ENCODE data around the gene NGF. TPM values are rescaled to one million over a fixed set of nuclear protein-coding genes. Genes with fewer than 3 reads are reported as not detected.
A peak's percentile ranks its signal among the peaks of the same experiment; 100 is the strongest.

The NGF gene
- total and polyA plus RNA-seq, 2 experiments from 2014 or later: 0.48 TPM; not detected in 1

DNA sequence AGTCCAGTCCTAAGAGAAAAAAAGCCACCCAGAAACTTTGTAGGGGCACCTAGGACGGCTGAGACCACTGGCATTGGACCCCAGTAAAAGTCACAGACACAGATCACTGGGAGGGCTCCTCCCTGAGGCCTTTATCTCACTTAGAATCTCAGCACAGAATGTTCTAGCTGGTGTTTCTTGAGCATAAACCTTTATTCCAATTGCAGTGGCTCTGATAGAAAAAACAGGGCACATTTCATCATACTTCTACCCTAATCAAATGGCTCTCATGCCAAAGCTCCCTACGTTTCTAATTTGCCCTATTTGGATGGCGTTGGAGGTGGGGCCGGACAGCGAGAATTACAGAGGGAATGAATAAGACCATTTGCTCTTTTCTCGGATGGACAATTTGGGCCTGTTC lies 53.8 kb downstream of the NGF start:
- no peak for DNase-seq (ENCODE audit: low read depth in 1 of 2, low spot score in 1 of 2)
- no peaks in the 10 kb centered on the region for H3K4me1 ChIP-seq (ENCODE audit: low read depth)
- H3K36me3 ChIP-seq: no peaks in the 10 kb centered on the region
- H3K27me3 ChIP-seq: no peaks in the 10 kb centered on the region
- no peak overlapping the region for H3K4me3 ChIP-seq
- TF ChIP-seq, protein P1, sequence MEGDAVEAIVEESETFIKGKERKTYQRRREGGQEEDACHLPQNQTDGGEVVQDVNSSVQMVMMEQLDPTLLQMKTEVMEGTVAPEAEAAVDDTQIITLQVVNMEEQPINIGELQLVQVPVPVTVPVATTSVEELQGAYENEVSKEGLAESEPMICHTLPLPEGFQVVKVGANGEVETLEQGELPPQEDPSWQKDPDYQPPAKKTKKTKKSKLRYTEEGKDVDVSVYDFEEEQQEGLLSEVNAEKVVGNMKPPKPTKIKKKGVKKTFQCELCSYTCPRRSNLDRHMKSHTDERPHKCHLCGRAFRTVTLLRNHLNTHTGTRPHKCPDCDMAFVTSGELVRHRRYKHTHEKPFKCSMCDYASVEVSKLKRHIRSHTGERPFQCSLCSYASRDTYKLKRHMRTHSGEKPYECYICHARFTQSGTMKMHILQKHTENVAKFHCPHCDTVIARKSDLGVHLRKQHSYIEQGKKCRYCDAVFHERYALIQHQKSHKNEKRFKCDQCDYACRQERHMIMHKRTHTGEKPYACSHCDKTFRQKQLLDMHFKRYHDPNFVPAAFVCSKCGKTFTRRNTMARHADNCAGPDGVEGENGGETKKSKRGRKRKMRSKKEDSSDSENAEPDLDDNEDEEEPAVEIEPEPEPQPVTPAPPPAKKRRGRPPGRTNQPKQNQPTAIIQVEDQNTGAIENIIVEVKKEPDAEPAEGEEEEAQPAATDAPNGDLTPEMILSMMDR (IDR thresholded peaks at IDR 0.05; ENCODE audit: low read depth, low read length): no peak
- no peaks in the 10 kb centered on the region for H3K9me3 ChIP-seq (ENCODE audit: low read depth)
- H3K27ac ChIP-seq: no peak overlapping the region

DNA sequence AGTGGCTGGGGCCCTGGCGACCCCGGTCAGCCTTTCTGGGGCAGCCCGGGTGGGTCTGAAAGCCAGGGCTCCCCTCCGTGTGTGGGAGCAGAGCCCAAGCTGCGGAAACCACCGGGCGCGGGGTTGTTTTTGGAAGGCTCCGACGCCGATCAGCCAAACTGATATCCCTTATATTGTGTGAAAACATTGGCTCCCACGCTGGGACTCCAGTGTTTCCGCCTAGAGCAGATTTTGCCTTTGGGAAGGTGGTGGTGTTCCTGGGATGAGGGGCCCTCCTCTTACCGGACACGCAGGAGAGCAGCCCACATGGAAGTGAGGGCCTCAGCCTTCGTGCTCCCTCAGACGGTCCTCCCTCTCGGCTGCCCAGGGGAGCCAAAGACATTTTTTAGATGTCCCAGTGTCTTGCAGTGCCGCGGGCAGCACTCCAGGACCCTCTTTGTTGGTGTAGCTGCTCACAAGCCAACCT lies 54.3 kb downstream of the NGF start:
- no peak overlapping the region for H3K27ac ChIP-seq
- H3K4me1 ChIP-seq (ENCODE audit: low read depth): no peaks in the 10 kb centered on the region
- H3K27me3 ChIP-seq: no peaks in the 10 kb centered on the region
- DNase-seq (ENCODE audit: low read depth in 1 of 2, low spot score in 1 of 2): no peak
- H3K36me3 ChIP-seq: no peaks in the 10 kb centered on the region
- TF ChIP-seq, protein P1 (IDR thresholded peaks at IDR 0.05; ENCODE audit: low read depth, low read length): no peak
- H3K4me3 ChIP-seq: no peak overlapping the region
- H3K9me3 ChIP-seq (ENCODE audit: low read depth): no peaks in the 10 kb centered on the region

DNA sequence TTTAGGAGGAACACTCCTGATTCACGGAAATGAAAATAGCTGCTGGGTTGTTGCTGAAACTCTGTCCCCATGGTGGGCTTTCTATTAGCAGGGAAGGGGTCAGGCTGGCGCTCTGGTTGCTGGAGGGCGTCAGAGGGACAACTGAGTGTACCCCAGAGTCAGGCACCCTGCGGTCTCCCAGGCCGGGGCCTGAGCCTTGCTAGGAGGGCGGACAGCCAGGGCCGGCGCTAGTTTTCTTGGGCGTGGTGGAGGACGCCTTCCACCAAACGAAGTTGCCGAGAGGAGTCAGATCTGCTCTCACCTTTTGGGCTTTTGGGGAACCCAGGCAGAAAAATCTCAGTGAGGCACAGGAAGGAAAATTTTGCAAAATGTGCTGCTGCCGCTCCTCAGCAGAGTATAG lies 54.8 kb downstream of the NGF start:
- DNase-seq (ENCODE audit: low read depth in 1 of 2, low spot score in 1 of 2): no peak
- H3K27me3 ChIP-seq: no peaks in the 10 kb centered on the region
- TF ChIP-seq, protein P1 (IDR thresholded peaks at IDR 0.05; ENCODE audit: low read depth, low read length): no peak
- H3K9me3 ChIP-seq (ENCODE audit: low read depth): no peaks in the 10 kb centered on the region
- no peak overlapping the region for H3K27ac ChIP-seq
- no peak overlapping the region for H3K4me3 ChIP-seq
- no peaks in the 10 kb centered on the region for H3K4me1 ChIP-seq (ENCODE audit: low read depth)
- no peaks in the 10 kb centered on the region for H3K36me3 ChIP-seq

DNA sequence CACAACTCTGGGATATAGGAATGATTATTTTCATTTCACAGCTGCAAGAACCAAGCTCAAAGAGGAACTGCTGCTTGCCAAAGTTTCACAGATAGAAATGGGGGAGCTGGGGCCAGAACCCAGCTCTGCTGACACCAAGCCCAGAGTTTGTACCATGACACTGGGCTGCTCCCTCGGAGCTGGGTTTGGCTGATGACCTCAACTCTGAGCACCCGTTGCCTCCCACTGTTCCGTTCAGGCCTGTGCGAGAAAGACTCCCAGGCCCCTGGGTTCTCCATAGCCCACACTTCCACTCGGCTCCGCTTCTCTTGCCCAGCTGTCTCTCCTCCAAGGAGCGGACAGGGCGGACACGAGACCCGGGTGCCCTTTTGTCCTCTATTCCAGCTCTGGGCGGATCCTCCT lies 55.2 kb downstream of the NGF start:
- H3K36me3 ChIP-seq: no peaks in the 10 kb centered on the region
- TF ChIP-seq, protein P1 (IDR thresholded peaks at IDR 0.05; ENCODE audit: low read depth, low read length): no peak
- H3K4me3 ChIP-seq: no peak overlapping the region
- no peaks in the 10 kb centered on the region for H3K27me3 ChIP-seq
- H3K9me3 ChIP-seq (ENCODE audit: low read depth): no peaks in the 10 kb centered on the region
- no peaks in the 10 kb centered on the region for H3K4me1 ChIP-seq (ENCODE audit: low read depth)
- no peak overlapping the region for H3K27ac ChIP-seq
- peak in 1 of 2 donors; percentile 78 for DNase-seq (ENCODE audit: low read depth in 1 of 2, low spot score in 1 of 2)

DNA sequence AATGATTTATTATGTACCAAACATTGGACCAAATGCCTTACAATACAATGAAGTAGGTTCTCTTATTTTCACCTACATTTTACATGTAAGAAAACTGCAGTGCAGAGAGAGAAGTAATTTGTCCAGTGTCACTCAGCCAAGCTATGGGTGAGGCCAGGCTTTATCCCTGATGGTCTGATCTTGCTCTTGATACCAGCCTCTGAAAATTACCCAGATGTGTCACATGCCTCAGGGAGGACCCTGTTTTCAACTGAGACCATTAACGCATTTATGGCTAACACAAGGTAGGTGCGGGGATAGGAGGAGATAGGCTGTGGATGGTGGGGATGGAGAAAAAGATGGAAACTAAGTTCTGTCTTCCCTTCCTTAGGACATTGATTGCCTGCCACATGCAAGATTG lies 56.9 kb downstream of the NGF start:
- Histone ChIP-seq H3K4me3 (no peak overlapping the region), H3K4me1 (ENCODE audit: low read depth) (no peaks in the 10 kb centered on the region), H3K9me3 (ENCODE audit: low read depth) (no peaks in the 10 kb centered on the region), H3K27me3 (no peaks in the 10 kb centered on the region), H3K27ac (no peak overlapping the region), H3K36me3 (no peaks in the 10 kb centered on the region)
- TF ChIP-seq, protein P1 (IDR thresholded peaks at IDR 0.05; ENCODE audit: low read depth, low read length): no peak
- no peak for DNase-seq (ENCODE audit: low read depth in 1 of 2, low spot score in 1 of 2)

DNA sequence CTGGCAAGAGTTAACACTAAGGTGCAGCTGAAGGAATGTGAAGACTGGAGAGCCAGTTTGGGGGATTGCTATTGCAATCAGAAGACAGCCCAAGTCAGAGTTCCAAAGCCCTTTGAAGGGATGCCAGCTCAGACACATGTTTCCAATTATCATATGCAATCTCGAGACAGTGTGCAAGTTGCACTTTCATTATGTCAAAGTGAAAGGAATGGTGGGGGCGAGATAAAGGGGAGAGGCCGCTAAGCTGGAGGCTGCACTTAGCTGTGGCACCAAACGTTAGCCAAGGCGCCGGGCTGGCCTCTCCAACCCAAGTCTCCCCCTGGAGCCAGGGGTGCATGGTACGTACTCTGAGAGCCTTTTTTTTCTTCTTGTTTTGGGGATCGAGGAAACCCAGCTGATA lies 58.0 kb downstream of the NGF start:
- Histone ChIP-seq H3K36me3 (no peaks in the 10 kb centered on the region), H3K9me3 (ENCODE audit: low read depth) (no peaks in the 10 kb centered on the region), H3K27ac (no peak overlapping the region), H3K27me3 (no peaks in the 10 kb centered on the region), H3K4me3 (no peak overlapping the region), H3K4me1 (ENCODE audit: low read depth) (no peaks in the 10 kb centered on the region)
- DNase-seq (ENCODE audit: low read depth in 1 of 2, low spot score in 1 of 2): peak in 1 of 2 donors; percentile 79
- TF ChIP-seq, protein P1 (IDR thresholded peaks at IDR 0.05; ENCODE audit: low read depth, low read length): no peak

Data from cardiac muscle cell (in vitro differentiated cells and primary cell).